Measurements from ENCODE around the gene ESR1.

Gene ESR1

GRCh38 chr6:152094992-152095592 lies 287.6 kb downstream of the ESR1 start:
- no peaks in the 10 kb centered on the region for H3K9me2 ChIP-seq (replicated peaks; ENCODE audit: control insufficient read depth, low read length)
- no peak overlapping the region for H3K4me2 ChIP-seq (ENCODE audit: low read length)
- H3K9me3 ChIP-seq (ENCODE audit: control insufficient read depth, insufficient read depth, low read length) = no peaks in the 10 kb centered on the region
- H3K79me2 ChIP-seq (ENCODE audit: control insufficient read depth, low read length) = no peaks in the 10 kb centered on the region
- no peaks in the 10 kb centered on the region for H3K27me3 ChIP-seq (ENCODE audit: control insufficient read depth, low read length)
- no peaks in the 10 kb centered on the region for H3K4me1 ChIP-seq (ENCODE audit: control insufficient read depth, low read length)
- TF ChIP-seq EZH2phosphoT487 (IDR thresholded peaks at IDR 0.05; ENCODE audit: borderline replicate concordance, low read length) (no peak), CTCF (IDR thresholded peaks at IDR 0.05; ENCODE audit: low read depth, low read length, poor library complexity, severe bottlenecking) (no peak)
- no peaks in the 10 kb centered on the region for H3K36me3 ChIP-seq (ENCODE audit: control insufficient read depth, low read length)
- no peaks in the 10 kb centered on the region for H3F3A ChIP-seq (ENCODE audit: control insufficient read depth, insufficient read depth)
- no peaks in the 10 kb centered on the region for H4K20me1 ChIP-seq (ENCODE audit: control insufficient read depth, insufficient read depth, low read depth, low read length)
- no peak overlapping the region for H3K4me3 ChIP-seq (ENCODE audit: low read length)
- H3K27ac ChIP-seq (ENCODE audit: low read depth, low read length) = no peak overlapping the region

DNA sequence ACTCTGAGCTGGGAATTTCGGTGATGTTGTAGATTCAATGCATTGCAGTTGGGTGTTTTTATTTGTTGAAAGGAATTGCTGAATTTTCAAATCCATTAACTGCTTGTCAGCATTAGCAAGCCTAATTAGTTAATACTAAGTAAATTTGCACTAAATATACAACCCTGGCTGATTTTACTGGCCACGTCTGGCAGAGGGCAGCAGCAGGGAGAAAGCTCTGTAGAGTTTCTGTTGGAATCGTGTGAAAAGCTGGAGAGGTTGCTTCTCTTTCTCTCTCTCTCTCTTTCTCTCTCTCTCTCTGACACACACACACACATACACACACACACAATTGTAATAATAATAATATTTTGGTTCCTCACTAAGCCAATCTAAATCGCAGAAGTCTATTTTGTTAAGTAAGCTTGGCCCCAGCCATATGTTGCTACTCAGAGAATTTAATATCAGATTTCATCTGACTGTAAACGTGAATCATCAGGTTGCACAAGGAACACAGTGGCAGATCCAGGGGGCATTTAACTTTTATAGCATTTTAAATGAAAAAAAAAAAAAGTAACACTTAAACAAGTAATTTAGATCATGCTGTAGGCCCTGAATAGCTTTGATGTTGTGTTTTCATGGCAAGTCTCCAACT lies 289.5 kb downstream of the ESR1 start:
- Histone ChIP-seq H3K9me2 (replicated peaks; ENCODE audit: control insufficient read depth, low read length) (no peaks in the 10 kb centered on the region), H3K36me3 (ENCODE audit: control insufficient read depth, low read length) (no peaks in the 10 kb centered on the region), H3K27ac (ENCODE audit: low read depth, low read length) (no peak overlapping the region), H3F3A (ENCODE audit: control insufficient read depth, insufficient read depth) (no peaks in the 10 kb centered on the region), H3K9me3 (ENCODE audit: control insufficient read depth, insufficient read depth, low read length) (no peaks in the 10 kb centered on the region), H3K4me1 (ENCODE audit: control insufficient read depth, low read length) (no peaks in the 10 kb centered on the region), H3K27me3 (ENCODE audit: control insufficient read depth, low read length) (no peaks in the 10 kb centered on the region), H3K4me3 (ENCODE audit: low read length) (no peak overlapping the region), H3K79me2 (ENCODE audit: control insufficient read depth, low read length) (no peaks in the 10 kb centered on the region), H4K20me1 (ENCODE audit: control insufficient read depth, insufficient read depth, low read depth, low read length) (no peaks in the 10 kb centered on the region), H3K4me2 (ENCODE audit: low read length) (no peak overlapping the region)
- no peak for TF ChIP-seq EZH2phosphoT487 (IDR thresholded peaks at IDR 0.05; ENCODE audit: borderline replicate concordance, low read length)
- no peak for TF ChIP-seq CTCF (IDR thresholded peaks at IDR 0.05; ENCODE audit: low read depth, low read length, poor library complexity, severe bottlenecking)

GRCh38 chr6:152098683-152099082 lies 291.2 kb downstream of the ESR1 start:
- H3K4me1 ChIP-seq (ENCODE audit: control insufficient read depth, low read length) = no peaks in the 10 kb centered on the region
- H3K4me2 ChIP-seq (ENCODE audit: low read length) = no peak overlapping the region
- no peak for TF ChIP-seq EZH2phosphoT487 (IDR thresholded peaks at IDR 0.05; ENCODE audit: borderline replicate concordance, low read length)
- no peak for TF ChIP-seq CTCF (IDR thresholded peaks at IDR 0.05; ENCODE audit: low read depth, low read length, poor library complexity, severe bottlenecking)
- H3K27ac ChIP-seq (ENCODE audit: low read depth, low read length) = no peak overlapping the region
- no peaks in the 10 kb centered on the region for H3K36me3 ChIP-seq (ENCODE audit: control insufficient read depth, low read length)
- H3K9me2 ChIP-seq (replicated peaks; ENCODE audit: control insufficient read depth, low read length) = no peaks in the 10 kb centered on the region
- no peaks in the 10 kb centered on the region for H3F3A ChIP-seq (ENCODE audit: control insufficient read depth, insufficient read depth)
- H3K79me2 ChIP-seq (ENCODE audit: control insufficient read depth, low read length) = no peaks in the 10 kb centered on the region
- no peaks in the 10 kb centered on the region for H4K20me1 ChIP-seq (ENCODE audit: control insufficient read depth, insufficient read depth, low read depth, low read length)
- no peaks in the 10 kb centered on the region for H3K27me3 ChIP-seq (ENCODE audit: control insufficient read depth, low read length)
- H3K9me3 ChIP-seq (ENCODE audit: control insufficient read depth, insufficient read depth, low read length) = no peaks in the 10 kb centered on the region
- H3K4me3 ChIP-seq (ENCODE audit: low read length) = no peak overlapping the region

Data from DOHH2 (cell line).